HepG2 (cell line): ENCODE results near the gene CD28. TPM values are rescaled to one million over a fixed set of nuclear protein-coding genes. Genes with fewer than 3 reads are reported as not detected.

ENCODE experiments used
- ATAC-seq: fragments of 200-7000 bp; cut with Tn5 transposase; 3 replicates; pipeline ENCODE4 v1.9.1; 2020; ENCODE audit warnings: mild to moderate bottlenecking, moderate library complexity
- BruUV-seq: library from RNA; stranded (reverse); fragments of 400-500 nt; replicated peaks from 2 replicates; lab custom pipeline; 2021; lab: Mats Ljungman, UMichigan
- CTCF ChIA-PET: fragments of 300-600 bp; formaldehyde crosslinking; extraction: SDS; loops from one replicate; lab custom pipeline; 2021; ENCODE audit warnings: low total read pairs, inconsistent platforms, low intra/inter-chr PET ratio; lab: Yijun Ruan, JAX
- POLR2A ChIA-PET: fragments of 350-600 bp; sonication (Branson Sonifier 250); formaldehyde crosslinking; loops from one replicate; lab custom pipeline; 2020; ENCODE audit warnings: antibody characterized with exemption, inconsistent platforms; lab: Yijun Ruan, JAX
- DNase-seq: peaks from one replicate; pipeline ENCODE4 v3.0.0-alpha.2; 2015; ENCODE audit warnings: low spot score
- FAIRE-seq: peaks from 3 replicates; lab custom pipeline; 2011; peaks lifted over from hg19 to GRCh38; lab: Jason Lieb, UNC
- H2AFZ ChIP-seq: one replicate; pipeline ENCODE4 v1.6.1; 2011; ENCODE audit warnings: low read length, inconsistent platforms
- H3K27ac ChIP-seq: fragments of 300-600 bp; 3 replicates; pipeline ENCODE4 v1.8.0; 2011; ENCODE audit warnings: mixed run types, mild to moderate bottlenecking, mixed read lengths, low read length, inconsistent platforms; ENCODE audit not compliant: insufficient read depth; ENCODE audit errors: extremely low read length
- H3K27me3 ChIP-seq, 2 experiments: fragments of 200-600 bp in 1 of 2; 2 replicates in 1 of 2; 3 replicates in 1 of 2; pipeline versions ENCODE4 v1.6.0 to v1.8.0; 2011; ENCODE audit warnings: low read length in 2 of 2, mild to moderate bottlenecking in 2 of 2, moderate library complexity in 2 of 2, inconsistent platforms in 1 of 2; ENCODE audit not compliant: insufficient read depth in 2 of 2, control insufficient read depth in 1 of 2
- H3K36me3 ChIP-seq, 2 experiments: fragments of 200-600 bp in 1 of 2; replicated peaks in 1 of 2; 2 replicates in 1 of 2; 3 replicates in 1 of 2; pipeline versions ENCODE4 v1.5.1 to v1.8.0; 2011; ENCODE audit warnings: low read length in 2 of 2, inconsistent platforms in 1 of 2; ENCODE audit not compliant: insufficient read depth in 2 of 2, control insufficient read depth in 1 of 2
- H3K4me1 ChIP-seq: 2 replicates; pipeline ENCODE4 v1.5.1; 2012; ENCODE audit warnings: low read length, inconsistent platforms; ENCODE audit not compliant: insufficient read depth
- H3K4me2 ChIP-seq: 2 replicates; pipeline ENCODE4 v1.6.0; 2011; ENCODE audit warnings: low read depth, low read length, inconsistent platforms
- H3K4me3 ChIP-seq, 3 experiments: fragments of 200-600 bp in 1 of 3; sonication (generic), shearing (Covaris generic) in 1 of 3; replicated peaks in 1 of 3; 2 replicates each; pipeline ENCODE4 v1.5.1; 2011 to 2016; ENCODE audit warnings: low read length in 3 of 3, inconsistent platforms in 2 of 3, low read depth in 2 of 3, mild to moderate bottlenecking in 2 of 3, control low read depth in 1 of 3, mixed read lengths in 1 of 3; ENCODE audit not compliant: insufficient read depth in 1 of 3
- H3K79me2 ChIP-seq: one replicate; pipeline ENCODE4 v1.6.1; 2011; ENCODE audit warnings: low read length, inconsistent platforms; ENCODE audit not compliant: insufficient read depth
- H3K9ac ChIP-seq: 2 replicates; pipeline ENCODE4 v1.6.0; 2011; ENCODE audit warnings: mild to moderate bottlenecking, low read depth, low read length, inconsistent platforms; ENCODE audit not compliant: insufficient read depth
- H3K9me3 ChIP-seq: 2 replicates; pipeline ENCODE4 v1.5.1; 2012; ENCODE audit warnings: mild to moderate bottlenecking, low read length
- H4K20me1 ChIP-seq: 2 replicates; pipeline ENCODE4 v1.6.0; 2011; ENCODE audit warnings: inconsistent platforms, mild to moderate bottlenecking, low read length, moderate library complexity; ENCODE audit not compliant: insufficient read depth
- FOXC1 ChIP-seq: sonication (generic); formaldehyde crosslinking; IDR thresholded peaks from 2 replicates; pipeline ENCODE4 v1.8.0; 2022; ENCODE audit warnings: mild to moderate bottlenecking, missing genetic modification reagents, borderline replicate concordance
- NCOR1 ChIP-seq: fragments of 200-600 bp; sonication (generic); IDR thresholded peaks from 2 replicates; pipeline ENCODE4 v1.7.0; 2017; ENCODE audit warnings: antibody characterized with exemption, low read length, borderline replicate concordance
- NR2C2 ChIP-seq: sonication (generic); formaldehyde crosslinking; IDR thresholded peaks from 2 replicates; pipeline ENCODE4 v1.4.0; 2020; ENCODE audit warnings: missing genetic modification reagents, mild to moderate bottlenecking, moderate library complexity, borderline replicate concordance
- PCBP1 ChIP-seq: fragments of 200-400 bp; formaldehyde crosslinking; IDR thresholded peaks from 2 replicates; pipeline ENCODE4 v1.6.1; 2017; ENCODE audit warnings: mild to moderate bottlenecking, low read depth, low read length, borderline replicate concordance
- RARA ChIP-seq: IDR thresholded peaks from 2 replicates; pipeline ENCODE4 v1.6.1; 2016; ENCODE audit warnings: missing genetic modification reagents, missing compliant biosample characterization
- SALL2 ChIP-seq: sonication (generic); formaldehyde crosslinking; IDR thresholded peaks from 2 replicates; pipeline ENCODE4 v1.8.1; 2023; ENCODE audit warnings: mild to moderate bottlenecking, missing genetic modification reagents, inconsistent platforms
- SUZ12 ChIP-seq: fragments of 150-350 bp; IDR thresholded peaks from 2 replicates; pipeline ENCODE4 v1.6.1; 2014; ENCODE audit warnings: low read depth, low read length
- TAF1 ChIP-seq: sonication (generic); formaldehyde crosslinking; IDR thresholded peaks from 2 replicates; pipeline ENCODE4 v1.4.0; 2020; ENCODE audit warnings: missing genetic modification reagents
- ZBTB20 ChIP-seq: sonication (generic); formaldehyde crosslinking; IDR thresholded peaks from 2 replicates; pipeline ENCODE4 v1.8.1; 2023; ENCODE audit warnings: missing genetic modification reagents, low read depth, mild to moderate bottlenecking, borderline replicate concordance
- ZBTB7A ChIP-seq: sonication (generic); formaldehyde crosslinking; IDR thresholded peaks from 2 replicates; pipeline ENCODE4 v1.8.0; 2022; ENCODE audit warnings: mild to moderate bottlenecking, missing genetic modification reagents
- ZNF160 ChIP-seq: sonication (generic); formaldehyde crosslinking; IDR thresholded peaks from 2 replicates; pipeline ENCODE4 v1.8.0; 2022; ENCODE audit warnings: mild to moderate bottlenecking, inconsistent platforms, missing genetic modification reagents
- ZNF543 ChIP-seq: sonication (generic); formaldehyde crosslinking; IDR thresholded peaks from 2 replicates; pipeline ENCODE4 v1.4.0; 2020; ENCODE audit warnings: mild to moderate bottlenecking, missing genetic modification reagents
- ZNF572 ChIP-seq: sonication (generic); formaldehyde crosslinking; IDR thresholded peaks from 2 replicates; pipeline ENCODE4 v1.5.1; 2020; ENCODE audit warnings: mild to moderate bottlenecking, missing genetic modification reagents
- ZSCAN5A ChIP-seq: sonication (generic); formaldehyde crosslinking; IDR thresholded peaks from 2 replicates; pipeline ENCODE4 v1.8.0; 2022; ENCODE audit warnings: mild to moderate bottlenecking, missing genetic modification reagents, borderline replicate concordance
- WGBS: methylation state at CpG from one replicate; pipeline ENCODE4 v1.1.6; 2017; ENCODE audit warnings: low lambda C conversion rate; 5-methylcytosine and 5-hydroxymethylcytosine counted together
- in situ Hi-C: cut with HindIII; loops from 2 replicates; pipeline ENCODE4 v1.10.0; 2017; ENCODE audit warnings: low pct_unique_long_range_greater_than_20kb; ENCODE audit not compliant: extremely low pct_ligation_motif_present
- intact Hi-C: fragments of 100-400 bp; cut with micrococcal nuclease; formaldehyde crosslinking; loops from one replicate; pipeline ENCODE4 v1.10.0; 2022; ENCODE audit not compliant: unreplicated experiment
- polyA plus RNA-seq, 8 experiments: library from polyadenylated mRNA; depleted of rRNA in 3 of 8; stranded (reverse) in 7 of 8; unstranded in 1 of 8; fragments of >200 nt; fragmentation: Illumina TruSeq in 4 of 8; extraction: Trizol in 4 of 8; gene quantifications; 2 replicates each; pipeline versions ENCODE4 v1.2.1 to v1.2.3, GENCODE V29; 2011 to 2016; ENCODE audit warnings: low read depth in 4 of 8, missing spikeins in 1 of 8, mixed read lengths in 1 of 8; ENCODE audit not compliant: insufficient read depth in 1 of 8
- total RNA-seq, 5 experiments: library from RNA; depleted of rRNA; stranded (reverse); fragments of >200 nt; fragmentation: Illumina TruSeq; extraction: Trizol; gene quantifications; 2 replicates each; pipeline ENCODE4 v1.2.3, GENCODE V29; 2016; ENCODE audit warnings: low read depth in 1 of 5

CD28 gene
- total and polyA plus RNA-seq, 2 of the 13 experiments (the other 11 are each of a cell fraction or from before 2014, with no cell fraction given): not detected

- H3K9me3 ChIP-seq: peaks cover 8% of the 10 kb centered on the region
- TF ChIP-seq SUZ12 (no peak), ZNF572 (no peak), SALL2 (CRISPR knock-in tag) (no peak), ZNF543 (no peak), NR2C2 (no peak), ZBTB7A (CRISPR knock-in tag) (no peak), PCBP1 (no peak), FOXC1 (CRISPR knock-in tag) (no peak), ZNF160 (CRISPR knock-in tag) (no peak), ZSCAN5A (CRISPR knock-in tag) (no peak), NCOR1 (no peak), ZBTB20 (CRISPR knock-in tag) (no peak), RARA (no peak), TAF1 (CRISPR knock-in tag) (no peak)
- no peaks in the 10 kb centered on the region for H4K20me1 ChIP-seq
- H3K4me3 ChIP-seq: no peak overlapping the region
- no TSS peak for BruUV-seq
- no peak for FAIRE-seq
- POLR2A ChIA-PET: no interaction called here
- no peaks in the 10 kb centered on the region for H3K36me3 ChIP-seq
- 2% methylated on average over 1 of the region's 1 CpG for WGBS
- CTCF ChIA-PET: no interaction called here
- DNase-seq: no peak
- no peak overlapping the region for H3K4me2 ChIP-seq
- intact Hi-C loops (no loop called here), in situ Hi-C loops (no loop called here)
- no peak overlapping the region for H3K9ac ChIP-seq
- H3K27ac ChIP-seq: no peak overlapping the region
- H3K27me3 ChIP-seq: no peaks in the 10 kb centered on the region
- no peaks in the 10 kb centered on the region for H3K79me2 ChIP-seq
- H3K4me1 ChIP-seq: peaks cover 18% of the 10 kb centered on the region
- no peak for ATAC-seq
- H2AFZ ChIP-seq: no peak overlapping the region
Measured at GRCh38 chr2:203756161-203756560, 49.7 kb downstream of the CD28 start.
